IMR-90 (cell line): ENCODE results near the gene GPX3. TPM values are rescaled to one million over a fixed set of nuclear protein-coding genes. Genes with fewer than 3 reads are reported as not detected.

Experiments
- ATAC-seq: fragments of 200-7000 bp; cut with Tn5 transposase; 2 replicates; pipeline ENCODE4 v1.9.1; 2020; ENCODE audit warnings: low read depth, mild to moderate bottlenecking, moderate library complexity
- BruUV-seq: library from RNA; stranded (reverse); fragments of 400-500 nt; replicated peaks from 2 replicates; lab custom pipeline; 2021; lab: Mats Ljungman, UMichigan
- CTCF ChIA-PET: fragments of 300-600 bp; formaldehyde crosslinking; extraction: SDS; loops from one replicate; lab custom pipeline; 2021; ENCODE audit warnings: antibody characterized with exemption; lab: Yijun Ruan, JAX
- POLR2A ChIA-PET: fragments of 300-600 bp; sonication (Branson Sonifier 250); formaldehyde crosslinking; loops from one replicate; lab custom pipeline; 2022; ENCODE audit warnings: antibody characterized with exemption; ENCODE audit not compliant: unreplicated experiment; lab: Charles Lee
- DNase-seq: peaks from one replicate; pipeline ENCODE4 v3.0.0; 2013
- H2AFZ ChIP-seq: replicated peaks from 2 replicates; pipeline ENCODE3; 2013; ENCODE audit warnings: low read length, mild to moderate bottlenecking; ENCODE audit not compliant: poor library complexity
- H2AK5ac ChIP-seq: 2 replicates; pipeline ENCODE4 v1.6.1; 2013; ENCODE audit warnings: low read depth, low read length, inconsistent platforms
- H2AK9ac ChIP-seq: replicated peaks from 2 replicates; pipeline ENCODE3; 2013; ENCODE audit warnings: mild to moderate bottlenecking, low read depth, low read length, moderate library complexity; ENCODE audit not compliant: poor library complexity
- H2BK120ac ChIP-seq: 2 replicates; pipeline ENCODE4 v1.6.1; 2013; ENCODE audit warnings: low read depth, low read length, inconsistent platforms
- H2BK15ac ChIP-seq: 3 replicates; pipeline ENCODE4 v1.6.1; 2013; ENCODE audit warnings: low read depth, low read length, inconsistent platforms
- H2BK20ac ChIP-seq: 2 replicates; pipeline ENCODE4 v1.6.1; 2013; ENCODE audit warnings: low read depth, mild to moderate bottlenecking, inconsistent platforms, low read length, moderate library complexity
- H2BK5ac ChIP-seq: 2 replicates; pipeline ENCODE4 v1.6.1; 2013; ENCODE audit warnings: mild to moderate bottlenecking, low read depth, low read length, inconsistent platforms; ENCODE audit not compliant: poor library complexity, severe bottlenecking
- H3K14ac ChIP-seq: replicated peaks from 2 replicates; pipeline ENCODE4 v1.6.1; 2013; ENCODE audit warnings: low read depth, low read length, inconsistent platforms
- H3K18ac ChIP-seq: 2 replicates; pipeline ENCODE4 v1.6.1; 2013; ENCODE audit warnings: low read depth, low read length, control low read depth
- H3K23ac ChIP-seq: 2 replicates; pipeline ENCODE4 v1.6.1; 2013; ENCODE audit warnings: low read depth, low read length, inconsistent platforms
- H3K27ac ChIP-seq: 2 replicates; pipeline ENCODE4 v1.5.1; 2013; ENCODE audit warnings: mild to moderate bottlenecking, control low read depth, low read length; ENCODE audit not compliant: insufficient read depth
- H3K27me3 ChIP-seq: 2 replicates; pipeline ENCODE4 v1.6.1; 2013; ENCODE audit warnings: low read length; ENCODE audit not compliant: control insufficient read depth, insufficient read depth
- H3K36me3 ChIP-seq: 2 replicates; pipeline ENCODE4 v1.6.1; 2013; ENCODE audit warnings: low read length, mixed read lengths; ENCODE audit not compliant: control insufficient read depth, insufficient read depth
- H3K4ac ChIP-seq: 2 replicates; pipeline ENCODE4 v1.6.1; 2013; ENCODE audit warnings: low read depth, low read length, inconsistent platforms
- H3K4me1 ChIP-seq: 2 replicates; pipeline ENCODE4 v1.6.1; 2013; ENCODE audit warnings: low read length, mixed read lengths; ENCODE audit not compliant: control insufficient read depth, insufficient read depth
- H3K4me2 ChIP-seq: 2 replicates; pipeline ENCODE4 v1.6.1; 2013; ENCODE audit warnings: low read depth, mild to moderate bottlenecking, control low read depth, low read length, moderate library complexity
- H3K4me3 ChIP-seq: 2 replicates; pipeline ENCODE4 v1.5.1; 2013; ENCODE audit warnings: low read depth, mild to moderate bottlenecking, control low read depth, low read length, moderate library complexity; ENCODE audit not compliant: insufficient read depth
- H3K56ac ChIP-seq: 2 replicates; pipeline ENCODE4 v1.6.1; 2013; ENCODE audit warnings: low read length, inconsistent platforms; ENCODE audit not compliant: insufficient read depth; ENCODE audit errors: extremely low read depth
- H3K79me1 ChIP-seq, 2 experiments: 2 replicates each; pipeline ENCODE4 v1.6.1; 2013; ENCODE audit warnings: low read length in 2 of 2, inconsistent platforms in 1 of 2, low read depth in 1 of 2
- H3K9ac ChIP-seq: 2 replicates; pipeline ENCODE4 v1.6.1; 2013; ENCODE audit warnings: low read depth, low read length, control low read depth
- H3K9me1 ChIP-seq: 2 replicates; pipeline ENCODE4 v1.6.1; 2013; ENCODE audit warnings: low read length, inconsistent platforms; ENCODE audit not compliant: insufficient read depth
- H3K9me3 ChIP-seq: 2 replicates; pipeline ENCODE4 v1.6.1; 2013; ENCODE audit warnings: low read length; ENCODE audit not compliant: control insufficient read depth, insufficient read depth
- H4K20me1 ChIP-seq: 2 replicates; pipeline ENCODE4 v1.6.1; 2013; ENCODE audit warnings: low read length, inconsistent platforms; ENCODE audit not compliant: insufficient read depth
- H4K5ac ChIP-seq: 2 replicates; pipeline ENCODE4 v1.6.1; 2013; ENCODE audit warnings: mild to moderate bottlenecking, low read depth, low read length, control low read depth
- H4K8ac ChIP-seq, 2 experiments: 2 replicates each; pipeline ENCODE4 v1.6.1; 2013; ENCODE audit warnings: low read depth in 2 of 2, low read length in 2 of 2, control low read depth in 1 of 2, inconsistent platforms in 1 of 2
- H4K91ac ChIP-seq: 2 replicates; pipeline ENCODE4 v1.6.1; 2013; ENCODE audit warnings: low read depth, low read length, inconsistent platforms; ENCODE audit not compliant: insufficient read depth
- BHLHE40 ChIP-seq: fragments of 150-350 bp; IDR thresholded peaks from 2 replicates; pipeline ENCODE4 v1.6.1; 2016; ENCODE audit warnings: mild to moderate bottlenecking, low read depth, low read length
- CEBPB ChIP-seq: IDR thresholded peaks from 2 replicates; pipeline ENCODE4 v1.6.1; 2012; ENCODE audit warnings: low read depth, low read length, improper control_type of control experiment
- FOS ChIP-seq: fragments of 150-350 bp; IDR thresholded peaks from 2 replicates; pipeline ENCODE4 v1.6.1; 2016; ENCODE audit warnings: low read depth, low read length
- MAFK ChIP-seq: IDR thresholded peaks from 2 replicates; pipeline ENCODE4 v1.6.1; 2012; ENCODE audit warnings: low read depth, low read length, improper control_type of control experiment
- MAZ ChIP-seq: IDR thresholded peaks from 2 replicates; pipeline ENCODE4 v1.6.1; 2012; ENCODE audit warnings: low read depth, mild to moderate bottlenecking, low read length, improper control_type of control experiment, moderate library complexity, borderline replicate concordance
- MXI1 ChIP-seq: IDR thresholded peaks from 2 replicates; pipeline ENCODE4 v1.6.1; 2012; ENCODE audit warnings: low read depth, mild to moderate bottlenecking, low read length, moderate library complexity, borderline replicate concordance
- NFE2L2 ChIP-seq: fragments of 150-350 bp; IDR thresholded peaks from 2 replicates; pipeline ENCODE4 v1.6.1; 2016; ENCODE audit warnings: low read depth, mild to moderate bottlenecking, low read length
- POLR2A ChIP-seq: IDR thresholded peaks from 2 replicates; pipeline ENCODE4 v1.6.1; 2012; ENCODE audit warnings: mild to moderate bottlenecking, low read depth, low read length
- RAD21 ChIP-seq: IDR thresholded peaks from 2 replicates; pipeline ENCODE4 v1.6.1; 2012; ENCODE audit warnings: low read length, improper control_type of control experiment
- RCOR1 ChIP-seq: IDR thresholded peaks from 2 replicates; pipeline ENCODE4 v1.6.1; 2012; ENCODE audit warnings: mild to moderate bottlenecking, low read length, improper control_type of control experiment; ENCODE audit not compliant: insufficient replicate concordance
- RFX5 ChIP-seq: IDR thresholded peaks from 2 replicates; pipeline ENCODE4 v1.8.0; 2012; ENCODE audit warnings: low read depth, mild to moderate bottlenecking, low read length, moderate library complexity
- SMC3 ChIP-seq: fragments of 150-350 bp; IDR thresholded peaks from 2 replicates; pipeline ENCODE4 v1.6.1; 2016; ENCODE audit warnings: low read depth, mild to moderate bottlenecking, antibody characterized with exemption, low read length, moderate library complexity
- USF2 ChIP-seq: fragments of 150-350 bp; IDR thresholded peaks from 2 replicates; pipeline ENCODE4 v1.6.1; 2017; ENCODE audit warnings: mild to moderate bottlenecking, antibody characterized with exemption, low read length, low read depth
- WGBS, 2 experiments: methylation state at CpG; one replicate each; pipeline versions ENCODE4 v1.1.5 to v1.1.7; 2013; ENCODE audit warnings: missing lambda C conversion rate in 2 of 2; ENCODE audit not compliant: insufficient read length in 1 of 2; ENCODE audit errors: extremely low coverage in 2 of 2; 5-methylcytosine and 5-hydroxymethylcytosine counted together
- dilution Hi-C: fragments of 300-500 bp; cut with HindIII; formaldehyde crosslinking; loops from one replicate; pipeline ENCODE4 v1.14.3; 2018; ENCODE audit warnings: low sequenced_read_pairs; ENCODE audit not compliant: unreplicated experiment
- in situ Hi-C: fragments of 300-500 bp; cut with MboI; formaldehyde crosslinking; loops from 3 replicates; pipeline ENCODE4 v1.14.3; 2019; ENCODE audit warnings: low sequenced_read_pairs, inconsistent platforms, mixed read lengths
- intact Hi-C: fragments of 100-400 bp; cut with micrococcal nuclease; formaldehyde crosslinking; loops from 2 replicates; pipeline ENCODE4 v1.10.0; 2022
- polyA plus RNA-seq, 3 experiments: library from polyadenylated mRNA; depleted of rRNA; stranded (reverse); fragments of >200 nt; gene quantifications; 2 replicates each; pipeline ENCODE4 v1.2.3, GENCODE V29; 2012; ENCODE audit warnings: low replicate concordance in 1 of 3
- total RNA-seq: library from RNA; depleted of rRNA; stranded (reverse); fragments of >200 nt; gene quantifications from 2 replicates; pipeline ENCODE4 v1.2.3, GENCODE V29; 2012
- TF ChIP-seq, protein P1 (sequence below): conservative IDR thresholded peaks from 2 replicates; pipeline ENCODE4 v1.5.1; 2012; ENCODE audit warnings: mild to moderate bottlenecking, low read depth, low read length, improper control_type of control experiment

GPX3 gene
- total and polyA plus RNA-seq, 2 of the 4 experiments (the other 2 are of a cell fraction) = 0.36 to 1.0 TPM

- Histone ChIP-seq H2BK20ac (no peak overlapping the region), H2BK120ac (no peak overlapping the region), H3K18ac (no peak overlapping the region), H2BK5ac (no peak overlapping the region), H2AK9ac (no peak overlapping the region), H2AFZ (no peak overlapping the region), H3K4ac (no peak overlapping the region), H3K79me1 (peaks cover 32 to 75% of the 10 kb centered on the region in 2 experiments), H3K56ac (no peak overlapping the region), H3K23ac (no peak overlapping the region), H3K14ac (no peak overlapping the region), H3K4me3 (no peak overlapping the region), H4K20me1 (peaks cover 6% of the 10 kb centered on the region), H4K8ac (no peak overlapping the region), H3K27me3 (no peaks in the 10 kb centered on the region), H3K4me2 (no peak overlapping the region), H3K27ac (no peak overlapping the region), H2AK5ac (no peak overlapping the region), H3K36me3 (peaks cover 61% of the 10 kb centered on the region), H3K4me1 (peaks cover 15% of the 10 kb centered on the region), H4K91ac (no peak overlapping the region), H3K9me3 (no peaks in the 10 kb centered on the region), H4K5ac (no peak overlapping the region), H3K9ac (no peak overlapping the region), H3K9me1 (peaks cover 30% of the 10 kb centered on the region), H2BK15ac (no peak overlapping the region)
- in situ Hi-C loops (no loop called here), intact Hi-C loops (no loop called here), dilution Hi-C loops (no loop called here)
- CTCF ChIA-PET = interaction anchor here (0.8 to 1.0 kb wide), 2 partner anchors 22 to 50 kb away, joined by 3 to 7 read pairs; no protein-coding TSS in a partner anchor
- POLR2A ChIA-PET = interaction anchor here (0.5 kb wide), 1 partner anchor 35 kb away, joined by 3 read pairs; no protein-coding TSS in a partner anchor
- WGBS, 2 experiments = 100% methylated on average over 1 of the region's 5 CpGs; no CpG with 5 or more reads in 1 of the 2 experiments
- no TSS peak for BruUV-seq
- no peak for ATAC-seq
- no peak for DNase-seq
- TF ChIP-seq RAD21 (no peak), USF2 (no peak), FOS (no peak), BHLHE40 (no peak), CEBPB (no peak), SMC3 (no peak), NFE2L2 (no peak), RFX5 (no peak), MXI1 (no peak), MAZ (no peak), RCOR1 (no peak), POLR2A (no peak), MAFK (no peak)
- TF ChIP-seq, protein P1, sequence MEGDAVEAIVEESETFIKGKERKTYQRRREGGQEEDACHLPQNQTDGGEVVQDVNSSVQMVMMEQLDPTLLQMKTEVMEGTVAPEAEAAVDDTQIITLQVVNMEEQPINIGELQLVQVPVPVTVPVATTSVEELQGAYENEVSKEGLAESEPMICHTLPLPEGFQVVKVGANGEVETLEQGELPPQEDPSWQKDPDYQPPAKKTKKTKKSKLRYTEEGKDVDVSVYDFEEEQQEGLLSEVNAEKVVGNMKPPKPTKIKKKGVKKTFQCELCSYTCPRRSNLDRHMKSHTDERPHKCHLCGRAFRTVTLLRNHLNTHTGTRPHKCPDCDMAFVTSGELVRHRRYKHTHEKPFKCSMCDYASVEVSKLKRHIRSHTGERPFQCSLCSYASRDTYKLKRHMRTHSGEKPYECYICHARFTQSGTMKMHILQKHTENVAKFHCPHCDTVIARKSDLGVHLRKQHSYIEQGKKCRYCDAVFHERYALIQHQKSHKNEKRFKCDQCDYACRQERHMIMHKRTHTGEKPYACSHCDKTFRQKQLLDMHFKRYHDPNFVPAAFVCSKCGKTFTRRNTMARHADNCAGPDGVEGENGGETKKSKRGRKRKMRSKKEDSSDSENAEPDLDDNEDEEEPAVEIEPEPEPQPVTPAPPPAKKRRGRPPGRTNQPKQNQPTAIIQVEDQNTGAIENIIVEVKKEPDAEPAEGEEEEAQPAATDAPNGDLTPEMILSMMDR = no peak
These were observed 37.9 kb downstream of the GPX3 start for GRCh38 chr5:151058301-151058700.
